SH-SY5Y (cell line): ENCODE measurements around the gene CXCR2.

Source experiments
- GATA2 ChIP-seq: IDR thresholded peaks from 2 replicates; pipeline ENCODE4 v1.6.1; 2011; ENCODE audit warnings: mild to moderate bottlenecking, low read depth, low read length
- GATA3 ChIP-seq: IDR thresholded peaks from 2 replicates; pipeline ENCODE4 v1.6.1; 2011; ENCODE audit warnings: low read depth, mild to moderate bottlenecking, low read length, moderate library complexity

DNA sequence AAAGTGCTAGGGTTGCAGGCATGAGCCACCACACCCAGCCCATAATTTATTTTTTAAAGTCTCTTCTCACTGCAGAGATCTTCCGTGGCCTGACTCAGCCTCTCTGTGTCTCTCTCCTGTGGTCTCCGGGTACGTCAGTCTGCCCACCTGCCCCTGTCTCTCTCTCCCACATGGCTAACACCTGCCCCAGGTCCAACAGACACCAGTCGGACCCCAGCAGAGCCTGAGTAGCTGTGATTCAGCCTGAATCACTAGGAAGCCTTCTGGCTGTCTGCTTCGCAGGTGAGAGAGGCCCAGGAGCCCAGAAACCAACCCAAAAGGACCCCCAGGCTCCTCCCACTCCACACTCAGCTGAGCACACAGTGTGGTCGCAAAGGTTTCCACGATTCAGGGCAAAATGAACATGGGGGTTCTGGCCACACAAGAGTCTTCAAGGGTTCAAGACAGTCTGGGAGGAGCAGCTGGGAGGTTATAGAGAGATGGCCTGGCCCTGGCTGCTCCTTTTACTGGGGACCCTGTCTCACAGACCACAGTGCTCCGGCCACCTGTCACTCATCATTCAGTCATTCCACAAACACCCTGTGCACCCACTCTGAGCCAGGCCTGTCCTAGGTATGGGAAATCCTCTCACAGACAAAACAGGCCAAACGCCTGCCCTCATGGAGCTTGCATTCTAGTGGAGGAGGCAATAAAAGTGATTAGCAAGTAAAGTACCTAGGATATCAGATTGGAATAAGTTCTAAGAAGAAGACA lies 48.2 kb upstream of the CXCR2 start:
- TF ChIP-seq GATA2 (no peak), GATA3 (no peak)
